ENCODE data around the gene ISCU.
"Not testable (repeated sequence)": the region's sequence is repeated elsewhere in the genome, so short reads cannot be mapped to it uniquely, and the experiment has no call there.

ISCU gene

GRCh38 chr12:108538146-108538545 lies 24.2 kb upstream of the ISCU start:
- Histone ChIP-seq H3K9ac (ENCODE audit: insufficient read length) (no peak overlapping the region), H3K9me3 (ENCODE audit: low read depth, low read length) (no peaks in the 10 kb centered on the region), H3K4me3 (no peak overlapping the region), H3K27ac (0 out of 2 replicates have a peak overlapping the region, but pooled peaks have one; percentile 45), H3K36me3 (ENCODE audit: insufficient read depth, low read length) (peaks cover 76% of the 10 kb centered on the region)
- no peak for DNase-seq (ENCODE audit: low read depth, low spot score)
- TF ChIP-seq POLR2AphosphoS5 (IDR thresholded peaks at IDR 0.05; ENCODE audit: borderline replicate concordance, low read depth, low read length) (no peak), FOXP2 (optimal IDR thresholded peaks at IDR 0.05; ENCODE audit: control extremely low read depth, extremely low read length, insufficient read depth) (no peak), EZH2 (IDR thresholded peaks at IDR 0.05) (no peak)

- Histone ChIP-seq H3K9ac (ENCODE audit: insufficient read length) (no peak overlapping the region), H3K36me3 (ENCODE audit: insufficient read depth, low read length) (peaks cover 77% of the 10 kb centered on the region), H3K4me3 (no peak overlapping the region), H3K27ac (0 out of 2 replicates have a peak overlapping the region, but pooled peaks have one; percentile 2), H3K9me3 (ENCODE audit: low read depth, low read length) (no peaks in the 10 kb centered on the region)
- TF ChIP-seq EZH2 (IDR thresholded peaks at IDR 0.05) = no peak
- TF ChIP-seq FOXP2 (optimal IDR thresholded peaks at IDR 0.05; ENCODE audit: control extremely low read depth, extremely low read length, insufficient read depth) = no peak
- no peak for TF ChIP-seq POLR2AphosphoS5 (IDR thresholded peaks at IDR 0.05; ENCODE audit: borderline replicate concordance, low read depth, low read length)
- DNase-seq (ENCODE audit: low read depth, low spot score) = no peak
These were observed 23.7 kb upstream of the ISCU start for GRCh38 chr12:108538616-108539195.

- Histone ChIP-seq H3K27ac (no peak overlapping the region), H3K9me3 (ENCODE audit: low read depth, low read length) (no peaks in the 10 kb centered on the region), H3K36me3 (ENCODE audit: insufficient read depth, low read length) (peaks cover 77% of the 10 kb centered on the region), H3K9ac (ENCODE audit: insufficient read length) (no peak overlapping the region), H3K4me3 (no peak overlapping the region)
- DNase-seq (ENCODE audit: low read depth, low spot score) = no peak
- no peak for TF ChIP-seq POLR2AphosphoS5 (IDR thresholded peaks at IDR 0.05; ENCODE audit: borderline replicate concordance, low read depth, low read length)
- no peak for TF ChIP-seq FOXP2 (optimal IDR thresholded peaks at IDR 0.05; ENCODE audit: control extremely low read depth, extremely low read length, insufficient read depth)
- no peak for TF ChIP-seq EZH2 (IDR thresholded peaks at IDR 0.05)
These were observed 20.1 kb upstream of the ISCU start for GRCh38 chr12:108542320-108542719.

GRCh38 chr12:108543652-108544051 lies 18.7 kb upstream of the ISCU start:
- no peak overlapping the region for H3K27ac ChIP-seq
- peaks cover 77% of the 10 kb centered on the region for H3K36me3 ChIP-seq (ENCODE audit: insufficient read depth, low read length)
- no peak for TF ChIP-seq FOXP2 (optimal IDR thresholded peaks at IDR 0.05; ENCODE audit: control extremely low read depth, extremely low read length, insufficient read depth)
- no peaks in the 10 kb centered on the region for H3K9me3 ChIP-seq (ENCODE audit: low read depth, low read length)
- no peak for DNase-seq (ENCODE audit: low read depth, low spot score)
- no peak overlapping the region for H3K4me3 ChIP-seq
- H3K9ac ChIP-seq (ENCODE audit: insufficient read length) = no peak overlapping the region

- no peaks in the 10 kb centered on the region for H3K9me3 ChIP-seq (ENCODE audit: low read depth, low read length)
- no peak for TF ChIP-seq EZH2 (IDR thresholded peaks at IDR 0.05)
- TF ChIP-seq FOXP2 (optimal IDR thresholded peaks at IDR 0.05; ENCODE audit: control extremely low read depth, extremely low read length, insufficient read depth) = no peak
- TF ChIP-seq POLR2AphosphoS5 (IDR thresholded peaks at IDR 0.05; ENCODE audit: borderline replicate concordance, low read depth, low read length) = no peak
- no peak overlapping the region for H3K9ac ChIP-seq (ENCODE audit: insufficient read length)
- H3K4me3 ChIP-seq = no peak overlapping the region
- peaks cover 78% of the 10 kb centered on the region for H3K36me3 ChIP-seq (ENCODE audit: insufficient read depth, low read length)
- DNase-seq (ENCODE audit: low read depth, low spot score) = no peak
- no peak overlapping the region for H3K27ac ChIP-seq
These were observed 14.7 kb upstream of the ISCU start for GRCh38 chr12:108547686-108548085.

- no peak for DNase-seq (ENCODE audit: low read depth, low spot score)
- Histone ChIP-seq H3K36me3 (ENCODE audit: insufficient read depth, low read length) (peaks cover 70% of the 10 kb centered on the region), H3K27ac (no peak overlapping the region), H3K9me3 (ENCODE audit: low read depth, low read length) (no peaks in the 10 kb centered on the region), H3K9ac (ENCODE audit: insufficient read length) (no peak overlapping the region), H3K4me3 (no peak overlapping the region)
- TF ChIP-seq FOXP2 (optimal IDR thresholded peaks at IDR 0.05; ENCODE audit: control extremely low read depth, extremely low read length, insufficient read depth) (no peak), EZH2 (IDR thresholded peaks at IDR 0.05) (no peak), POLR2AphosphoS5 (IDR thresholded peaks at IDR 0.05; ENCODE audit: borderline replicate concordance, low read depth, low read length) (no peak)
These were observed 13.4 kb upstream of the ISCU start for GRCh38 chr12:108548954-108549521.

- TF ChIP-seq FOXP2 (optimal IDR thresholded peaks at IDR 0.05; ENCODE audit: control extremely low read depth, extremely low read length, insufficient read depth) (no peak), EZH2 (IDR thresholded peaks at IDR 0.05) (no peak), POLR2AphosphoS5 (IDR thresholded peaks at IDR 0.05; ENCODE audit: borderline replicate concordance, low read depth, low read length) (no peak)
- Histone ChIP-seq H3K9ac (ENCODE audit: insufficient read length) (no peak overlapping the region), H3K36me3 (ENCODE audit: insufficient read depth, low read length) (peaks cover 51% of the 10 kb centered on the region), H3K4me3 (no peak overlapping the region), H3K27ac (peak overlapping the region; percentile 73), H3K9me3 (ENCODE audit: low read depth, low read length) (no peaks in the 10 kb centered on the region)
- DNase-seq (ENCODE audit: low read depth, low spot score) = no peak
These were observed 10.9 kb upstream of the ISCU start for GRCh38 chr12:108551535-108551934.

- peaks cover 48% of the 10 kb centered on the region for H3K36me3 ChIP-seq (ENCODE audit: insufficient read depth, low read length)
- no peak for TF ChIP-seq POLR2AphosphoS5 (IDR thresholded peaks at IDR 0.05; ENCODE audit: borderline replicate concordance, low read depth, low read length)
- no peak for TF ChIP-seq EZH2 (IDR thresholded peaks at IDR 0.05)
- no peak overlapping the region for H3K9ac ChIP-seq (ENCODE audit: insufficient read length)
- no peaks in the 10 kb centered on the region for H3K9me3 ChIP-seq (ENCODE audit: low read depth, low read length)
- H3K4me3 ChIP-seq = no peak overlapping the region
- DNase-seq (ENCODE audit: low read depth, low spot score) = no peak
- H3K27ac ChIP-seq = no peak overlapping the region
These were observed 8.6 kb upstream of the ISCU start for GRCh38 chr12:108553799-108554198.

- not testable (repeated sequence) for DNase-seq (ENCODE audit: low read depth, low spot score); H3K4me3 ChIP-seq; H3K9me3 ChIP-seq (ENCODE audit: low read depth, low read length); H3K9ac ChIP-seq (ENCODE audit: insufficient read length); H3K27ac ChIP-seq
- peaks cover 40% of the 10 kb centered on the region for H3K36me3 ChIP-seq (ENCODE audit: insufficient read depth, low read length)
These were observed 7.0 kb upstream of the ISCU start for GRCh38 chr12:108555383-108555782.

All from SK-N-MC (cell line).